OCI-LY1 (cell line): ENCODE measurements around the gene MPP4.

Experiments used
- H2AFZ ChIP-seq: fragments of 200-600 bp; sonication (generic), shearing (Covaris generic); 2 replicates; pipeline ENCODE4 v1.6.0; 2014; ENCODE audit warnings: antibody characterized with exemption, mild to moderate bottlenecking, low read length
- H3F3A ChIP-seq: fragments of 200-600 bp; sonication (generic), shearing (Covaris generic); 2 replicates; pipeline ENCODE4 v1.6.0; 2014; ENCODE audit warnings: mild to moderate bottlenecking, antibody characterized with exemption, low read length, moderate library complexity; ENCODE audit not compliant: insufficient read depth
- H3K27ac ChIP-seq: fragments of 200-600 bp; sonication (generic); 2 replicates; pipeline ENCODE4 v1.5.1; 2014; ENCODE audit warnings: low read length, mixed run types, mild to moderate bottlenecking, low read depth; ENCODE audit not compliant: poor library complexity, severe bottlenecking
- H3K27me3 ChIP-seq: fragments of 200-600 bp; sonication (generic); 2 replicates; pipeline ENCODE4 v1.6.0; 2014; ENCODE audit warnings: antibody characterized with exemption, mild to moderate bottlenecking, low read length, moderate library complexity; ENCODE audit not compliant: insufficient read depth
- H3K36me3 ChIP-seq: fragments of 200-600 bp; sonication (generic); 2 replicates; pipeline ENCODE4 v1.6.1; 2014; ENCODE audit warnings: mild to moderate bottlenecking, antibody characterized with exemption, low read length, moderate library complexity, mixed read lengths; ENCODE audit not compliant: insufficient read depth
- H3K4me1 ChIP-seq: fragments of 200-600 bp; sonication (generic); 2 replicates; pipeline ENCODE4 v1.5.1; 2014; ENCODE audit warnings: mild to moderate bottlenecking, low read length, moderate library complexity; ENCODE audit not compliant: insufficient read depth, severe bottlenecking
- H3K4me2 ChIP-seq: fragments of 200-600 bp; sonication (generic), shearing (Covaris generic); 2 replicates; pipeline ENCODE4 v1.6.1; 2014; ENCODE audit warnings: low read length
- H3K4me3 ChIP-seq: fragments of 200-600 bp; sonication (generic); 2 replicates; pipeline ENCODE4 v1.5.1; 2014; ENCODE audit warnings: low read length, low read depth, mild to moderate bottlenecking, mixed read lengths; ENCODE audit not compliant: poor library complexity, severe bottlenecking
- H3K79me2 ChIP-seq: fragments of 200-600 bp; shearing (Covaris generic); 2 replicates; pipeline ENCODE4 v1.6.1; 2016; ENCODE audit warnings: mixed run types, low read length, mixed read lengths; ENCODE audit not compliant: insufficient read depth
- H3K9ac ChIP-seq: fragments of 200-600 bp; sonication (generic), shearing (Covaris generic); 2 replicates; pipeline ENCODE4 v1.6.1; 2014; ENCODE audit warnings: mild to moderate bottlenecking, low read length, mixed read lengths
- H3K9me2 ChIP-seq: fragments of 200-600 bp; sonication (generic), shearing (Covaris generic); 2 replicates; pipeline ENCODE4 v1.6.1; 2014; ENCODE audit warnings: low read depth, mild to moderate bottlenecking, low read length, mixed read lengths
- H3K9me3 ChIP-seq: fragments of 200-600 bp; shearing (Covaris generic); 2 replicates; pipeline ENCODE4 v1.6.1; 2014; ENCODE audit warnings: low read length, mixed read lengths
- H4K20me1 ChIP-seq: fragments of 200-600 bp; sonication (generic), shearing (Covaris generic); 2 replicates; pipeline ENCODE4 v1.6.0; 2016; ENCODE audit warnings: mild to moderate bottlenecking, low read length; ENCODE audit not compliant: insufficient read depth
- CTCF ChIP-seq: fragments of 200-600 bp; sonication (generic), shearing (Covaris generic); IDR thresholded peaks from 2 replicates; pipeline ENCODE4 v1.5.1; 2017; ENCODE audit warnings: mild to moderate bottlenecking, antibody characterized with exemption, low read length, moderate library complexity, mixed read lengths
- EZH2 ChIP-seq: fragments of 200-600 bp; sonication (generic), shearing (Covaris generic); IDR thresholded peaks from 2 replicates; pipeline ENCODE4 v1.8.0; 2017; ENCODE audit warnings: borderline replicate concordance, mixed run types, mild to moderate bottlenecking, antibody characterized with exemption, low read length, moderate library complexity, mixed read lengths

MPP4 gene

GRCh38 chr2:201597397-201597796 lies 101.0 kb downstream of the MPP4 start:
- no peaks in the 10 kb centered on the region for H3K27me3 ChIP-seq
- H3K79me2 ChIP-seq = no peaks in the 10 kb centered on the region
- H3K27ac ChIP-seq = no peak overlapping the region
- H3K36me3 ChIP-seq = no peaks in the 10 kb centered on the region
- no peaks in the 10 kb centered on the region for H4K20me1 ChIP-seq
- H3F3A ChIP-seq = no peaks in the 10 kb centered on the region
- H3K4me1 ChIP-seq = no peaks in the 10 kb centered on the region
- no peaks in the 10 kb centered on the region for H3K9me3 ChIP-seq
- H3K4me3 ChIP-seq = no peak overlapping the region
- no peak overlapping the region for H3K9ac ChIP-seq
- H2AFZ ChIP-seq = no peak overlapping the region
- no peak overlapping the region for H3K4me2 ChIP-seq
- no peaks in the 10 kb centered on the region for H3K9me2 ChIP-seq
- TF ChIP-seq CTCF (no peak), EZH2 (no peak)
